Sigmoid colon (tissue), 7 donors: ENCODE data around the gene BLID. TPM values are rescaled to one million over a fixed set of nuclear protein-coding genes. Genes with fewer than 3 reads are reported as not detected.

ENCODE experiments used
- DNase-seq: peaks from one replicate; pipeline ENCODE4 v3.0.0-alpha.2; 2019
- H3K27ac ChIP-seq, 4 donors: fragments of 200-600 bp; sonication (generic); one replicate each; pipeline ENCODE4 v1.5.1; 2016 to 2019; ENCODE audit warnings: mild to moderate bottlenecking in 1 of 4
- H3K27me3 ChIP-seq, 3 donors: fragments of 200-600 bp; sonication (generic); one replicate each; pipeline ENCODE4 v1.5.1; 2019; ENCODE audit warnings: mild to moderate bottlenecking in 1 of 3
- H3K36me3 ChIP-seq, 4 donors: fragments of 200-600 bp; sonication (generic); one replicate each; pipeline ENCODE4 v1.5.1; 2016 to 2019
- H3K4me1 ChIP-seq, 4 donors: fragments of 200-600 bp; sonication (generic); one replicate each; pipeline ENCODE4 v1.5.1; 2017 to 2019
- H3K4me3 ChIP-seq, 4 donors: fragments of 200-600 bp; sonication (generic); one replicate each; pipeline ENCODE4 v1.5.1; 2017 to 2019; ENCODE audit warnings: mild to moderate bottlenecking in 2 of 4, moderate library complexity in 1 of 4
- H3K9me3 ChIP-seq, 4 donors: fragments of 200-600 bp in 3 of 4; sonication (generic) in 3 of 4; one replicate each; pipeline versions ENCODE4 v1.5.1 to v1.6.1; 2013 to 2019
- CTCF ChIP-seq, 4 experiments: fragments of 450-650 bp in 3 of 4; fragments of 200-600 bp in 1 of 4; IDR thresholded peaks; one replicate each; pipeline ENCODE4 v1.5.1; 2016 to 2019; ENCODE audit warnings: antibody characterized with exemption in 4 of 4, mild to moderate bottlenecking in 3 of 4, moderate library complexity in 2 of 4
- EP300 ChIP-seq, 4 donors: sonication (generic); formaldehyde crosslinking; IDR thresholded peaks; one replicate each; pipeline ENCODE4 v1.6.1; 2017; ENCODE audit warnings: antibody characterized with exemption in 4 of 4
- POLR2A ChIP-seq, 2 donors: fragments of 450-650 bp; IDR thresholded peaks; one replicate each; pipeline ENCODE4 v1.6.1; 2016; ENCODE audit warnings: antibody characterized with exemption in 2 of 2, mild to moderate bottlenecking in 2 of 2, moderate library complexity in 2 of 2
- POLR2AphosphoS5 ChIP-seq, 4 donors: sonication (generic); formaldehyde crosslinking; IDR thresholded peaks; one replicate each; pipeline ENCODE4 v1.6.1; 2017; ENCODE audit warnings: antibody characterized with exemption in 4 of 4
- WGBS, 2 donors: extraction: QIAGEN DNeasy Blood & Tissue Kit; methylation state at CpG; one replicate each; pipeline ENCODE4 v1.1.7; 2013; 5-methylcytosine and 5-hydroxymethylcytosine counted together
- intact Hi-C: fragments of 100-400 bp; cut with DNase I; formaldehyde crosslinking; loops from one replicate; pipeline ENCODE4 v1.15.1; 2023
- polyA plus RNA-seq, 3 donors: library from polyadenylated mRNA; stranded (reverse); fragments of 200-250 nt; gene quantifications; one replicate each; pipeline ENCODE4 v1.2.3, GENCODE V29; 2013
- total RNA-seq, 4 donors: library from RNA; depleted of rRNA; stranded (reverse); fragments of >200 nt; gene quantifications; one replicate each; pipeline ENCODE4 v1.1.0, GENCODE V29; 2016
- donor health status: healthy with polysubstance abuse.
- donor health status: Bipolar disorder and iron deficiency.
- donor health status: healthy.

BLID gene
- total and polyA plus RNA-seq, 7 donors = 0.09 to 2.2 (median 1.9) TPM; not detected in 2

- DNase-seq = peak; percentile 71
Measured at GRCh38 chr11:122156940-122157382, 40.9 kb upstream of the BLID start.

GRCh38 chr11:122155765-122156527, 39.9 kb upstream of the BLID start:
- Histone ChIP-seq H3K36me3 (no peaks in the 10 kb centered on the region), H3K4me3 (peak overlapping the region in 1 of 4 donors; percentile 0), H3K4me1 (peaks cover 0 to 46% (median 29%) of the 10 kb centered on the region in 4 donors), H3K9me3 (no peaks in the 10 kb centered on the region), H3K27ac (peak overlapping the region; percentile 77 to 86 (median 84)), H3K27me3 (no peaks in the 10 kb centered on the region)
- whole genome bisulfite sequencing, 2 donors = 88 to 92% methylated on average over 14 of the region's 14 CpGs
- no peak for DNase-seq
- intact Hi-C loops = loop anchor here (5.0 kb wide), 2 partner anchors 46 to 54 kb away; no protein-coding TSS in a partner anchor
- TF ChIP-seq EP300 (IDR thresholded peaks at IDR 0.05) (no peak), POLR2A (IDR thresholded peaks at IDR 0.05) (no peak), POLR2AphosphoS5 (IDR thresholded peaks at IDR 0.05) (no peak), CTCF (IDR thresholded peaks at IDR 0.05) (no peak)

More at GRCh38 chr11:122156940-122157382, 40.9 kb upstream of the BLID start:
- Histone ChIP-seq H3K4me1 (peaks cover 0 to 46% (median 28%) of the 10 kb centered on the region in 4 donors), H3K27me3 (no peaks in the 10 kb centered on the region), H3K9me3 (no peaks in the 10 kb centered on the region), H3K27ac (peak overlapping the region; percentile 77 to 86 (median 84)), H3K4me3 (peak overlapping the region; percentile 31 to 50 (median 43)), H3K36me3 (no peaks in the 10 kb centered on the region)
- 76 to 84% methylated on average over 7 of the region's 7 CpGs for WGBS, 2 donors
- peak; percentile 42 to 58 (median 52) for TF ChIP-seq POLR2AphosphoS5 (IDR thresholded peaks at IDR 0.05)
- TF ChIP-seq CTCF (IDR thresholded peaks at IDR 0.05) = no peak
- intact Hi-C loops = loop anchor here (5.0 kb wide), 2 partner anchors 45 to 55 kb away; no protein-coding TSS in a partner anchor

DNA sequence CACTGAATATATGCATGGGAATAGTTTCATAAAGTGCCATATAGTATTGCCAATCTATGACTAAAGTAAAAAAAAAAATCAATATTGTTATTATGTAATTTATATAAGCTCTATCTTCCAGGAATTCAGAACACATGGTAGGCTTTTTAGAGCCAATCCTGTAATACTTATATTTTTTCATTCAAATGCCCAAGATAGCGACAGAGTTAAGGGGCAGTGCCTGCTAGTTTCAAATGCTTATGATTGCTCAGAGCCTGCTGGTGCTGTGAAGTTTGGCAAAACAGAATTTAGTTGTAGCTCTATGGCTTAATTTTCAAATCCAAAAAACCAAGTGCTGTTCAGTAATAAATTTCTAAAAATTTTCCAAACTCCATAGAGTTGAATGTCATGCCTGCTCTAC, 39.0 kb upstream of the BLID start:
- Histone ChIP-seq H3K9me3 (no peaks in the 10 kb centered on the region), H3K27me3 (no peaks in the 10 kb centered on the region), H3K36me3 (no peaks in the 10 kb centered on the region), H3K27ac (no peak overlapping the region), H3K4me1 (peaks cover 0 to 42% (median 23%) of the 10 kb centered on the region in 4 donors), H3K4me3 (no peak overlapping the region)
- WGBS, 2 donors = 90 to 97% methylated on average over 1 of the region's 1 CpG
- DNase-seq = no peak
- TF ChIP-seq POLR2A (IDR thresholded peaks at IDR 0.05) (no peak), EP300 (IDR thresholded peaks at IDR 0.05) (no peak), CTCF (IDR thresholded peaks at IDR 0.05) (no peak), POLR2AphosphoS5 (IDR thresholded peaks at IDR 0.05) (no peak)
- intact Hi-C loops = loop anchor here (5.0 kb wide), 2 partner anchors 47 to 53 kb away; no protein-coding TSS in a partner anchor

DNA sequence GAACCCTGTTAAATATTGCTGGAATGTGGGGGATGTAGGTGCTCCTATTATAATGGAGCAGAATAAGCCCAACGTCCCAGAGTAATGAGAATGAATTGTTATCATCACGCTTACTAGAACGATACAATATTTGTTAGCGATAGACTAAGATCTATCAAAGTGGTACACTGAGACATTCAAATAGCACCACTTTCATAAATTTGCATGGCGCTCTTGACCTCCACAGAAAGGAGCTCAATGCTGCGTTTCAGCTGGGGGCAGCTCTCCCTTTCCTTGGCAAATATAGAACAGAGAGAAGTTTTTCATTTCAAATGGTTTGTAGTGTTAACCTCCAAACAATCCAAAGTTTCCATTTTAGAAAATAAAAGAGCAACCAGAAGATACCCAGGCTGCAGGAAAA, 38.2 kb upstream of the BLID start:
- no peaks in the 10 kb centered on the region for H3K27me3 ChIP-seq
- peak overlapping the region in 2 of 4 donors; percentile 8 to 26 for H3K27ac ChIP-seq
- intact Hi-C loops = no loop called here
- no peak overlapping the region for H3K4me3 ChIP-seq
- H3K9me3 ChIP-seq = no peaks in the 10 kb centered on the region
- 81 to 89% methylated on average over 6 of the region's 6 CpGs for WGBS, 2 donors
- TF ChIP-seq POLR2AphosphoS5 (IDR thresholded peaks at IDR 0.05) = no peak
- no peak for TF ChIP-seq EP300 (IDR thresholded peaks at IDR 0.05)
- no peak for TF ChIP-seq POLR2A (IDR thresholded peaks at IDR 0.05)
- no peak for TF ChIP-seq CTCF (IDR thresholded peaks at IDR 0.05)
- peaks cover 0 to 35% (median 16%) of the 10 kb centered on the region in 4 donors for H3K4me1 ChIP-seq
- H3K36me3 ChIP-seq = no peaks in the 10 kb centered on the region
- no peak for DNase-seq
